ENCODE results near the gene KDF1. TPM values are rescaled to one million over a fixed set of nuclear protein-coding genes. Genes with fewer than 3 reads are reported as not detected.

The KDF1 gene
- total and polyA plus RNA-seq, 2 of the 13 experiments (the other 11 are each of a cell fraction or from before 2014, with no cell fraction given) = 1.9 to 4.9 TPM

GRCh38 chr1:26983863-26984262, 23.6 kb upstream of the KDF1 start:
- H3K27ac ChIP-seq (ENCODE audit: extremely low read length, insufficient read depth, low read length) = no peak overlapping the region
- intact Hi-C loops (cut with micrococcal nuclease; ENCODE audit: unreplicated experiment) = no loop called here

More at GRCh38 chr1:26983863-26984262, 23.6 kb upstream of the KDF1 start:
- ATAC-seq (no peak), DNase-seq (ENCODE audit: low spot score) (no peak), FAIRE-seq (no peak)
- H3K36me3 ChIP-seq (replicated peaks in 1 of 2; ENCODE audit: control insufficient read depth in 1 of 2, insufficient read depth in 2 of 2, low read length in 2 of 2) = no peaks in the 10 kb centered on the region
- peaks cover 42% of the 10 kb centered on the region for H3K4me1 ChIP-seq (ENCODE audit: insufficient read depth, low read length)
- ChIA-PET CTCF (ENCODE audit: low intra/inter-chr PET ratio, low total read pairs) (no interaction called here), POLR2A (interaction anchor here (0.6 to 1.7 kb wide), 2 partner anchors 10 to 17 kb away, joined by 3 to 5 read pairs; partner anchors contain the start of gene TRNP1)
- no peaks in the 10 kb centered on the region for H3K27me3 ChIP-seq (ENCODE audit: control insufficient read depth in 1 of 2, insufficient read depth in 2 of 2, low read length in 2 of 2)
- H3K9ac ChIP-seq (ENCODE audit: insufficient read depth, low read depth, low read length) = no peak overlapping the region
- no peaks in the 10 kb centered on the region for H4K20me1 ChIP-seq (ENCODE audit: insufficient read depth, low read length)
- 51% methylated on average over 5 of the region's 5 CpGs for WGBS (ENCODE audit: low lambda C conversion rate)
- no peak overlapping the region for H2AFZ ChIP-seq (ENCODE audit: low read length)
- H3K4me3 ChIP-seq (replicated peaks in 1 of 3; ENCODE audit: insufficient read depth in 1 of 3, low read depth in 2 of 3, low read length in 3 of 3) = no peak overlapping the region
- in situ Hi-C loops (cut with HindIII; ENCODE audit: extremely low pct_ligation_motif_present, low pct_unique_long_range_greater_than_20kb) = no loop called here
- H3K79me2 ChIP-seq (ENCODE audit: insufficient read depth, low read length) = no peaks in the 10 kb centered on the region
- H3K4me2 ChIP-seq (ENCODE audit: low read depth, low read length) = no peak overlapping the region
- no peaks in the 10 kb centered on the region for H3K9me3 ChIP-seq (ENCODE audit: low read length)
- BruUV-seq (replicated peaks) = no TSS peak
- 0 out of 2 replicates have a peak, but pooled peaks have one; percentile 20 for TF ChIP-seq ZBTB40 (IDR thresholded peaks at IDR 0.05)
- TF ChIP-seq ZBTB40 (CRISPR knock-in tag; IDR thresholded peaks at IDR 0.05) = peak; percentile 61; the same call in 1 of the 2 replicates
- no peak for TF ChIP-seq CCAR2 (optimal IDR thresholded peaks at IDR 0.05; ENCODE audit: low read depth, low read length)
- TF ChIP-seq, protein P1, sequence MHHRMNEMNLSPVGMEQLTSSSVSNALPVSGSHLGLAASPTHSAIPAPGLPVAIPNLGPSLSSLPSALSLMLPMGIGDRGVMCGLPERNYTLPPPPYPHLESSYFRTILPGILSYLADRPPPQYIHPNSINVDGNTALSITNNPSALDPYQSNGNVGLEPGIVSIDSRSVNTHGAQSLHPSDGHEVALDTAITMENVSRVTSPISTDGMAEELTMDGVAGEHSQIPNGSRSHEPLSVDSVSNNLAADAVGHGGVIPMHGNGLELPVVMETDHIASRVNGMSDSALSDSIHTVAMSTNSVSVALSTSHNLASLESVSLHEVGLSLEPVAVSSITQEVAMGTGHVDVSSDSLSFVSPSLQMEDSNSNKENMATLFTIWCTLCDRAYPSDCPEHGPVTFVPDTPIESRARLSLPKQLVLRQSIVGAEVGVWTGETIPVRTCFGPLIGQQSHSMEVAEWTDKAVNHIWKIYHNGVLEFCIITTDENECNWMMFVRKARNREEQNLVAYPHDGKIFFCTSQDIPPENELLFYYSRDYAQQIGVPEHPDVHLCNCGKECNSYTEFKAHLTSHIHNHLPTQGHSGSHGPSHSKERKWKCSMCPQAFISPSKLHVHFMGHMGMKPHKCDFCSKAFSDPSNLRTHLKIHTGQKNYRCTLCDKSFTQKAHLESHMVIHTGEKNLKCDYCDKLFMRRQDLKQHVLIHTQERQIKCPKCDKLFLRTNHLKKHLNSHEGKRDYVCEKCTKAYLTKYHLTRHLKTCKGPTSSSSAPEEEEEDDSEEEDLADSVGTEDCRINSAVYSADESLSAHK (CRISPR knock-in tag; IDR thresholded peaks at IDR 0.05; ENCODE audit: borderline replicate concordance) = no peak
- TF ChIP-seq, protein P2, sequence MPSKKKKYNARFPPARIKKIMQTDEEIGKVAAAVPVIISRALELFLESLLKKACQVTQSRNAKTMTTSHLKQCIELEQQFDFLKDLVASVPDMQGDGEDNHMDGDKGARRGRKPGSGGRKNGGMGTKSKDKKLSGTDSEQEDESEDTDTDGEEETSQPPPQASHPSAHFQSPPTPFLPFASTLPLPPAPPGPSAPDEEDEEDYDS (CRISPR knock-in tag; IDR thresholded peaks at IDR 0.05) = no peak
- no peak for TF ChIP-seq ETV5 (CRISPR knock-in tag; IDR thresholded peaks at IDR 0.05; ENCODE audit: borderline replicate concordance)
- TF ChIP-seq ZKSCAN8 (CRISPR knock-in tag; IDR thresholded peaks at IDR 0.05; ENCODE audit: borderline replicate concordance) = no peak
- TF ChIP-seq PPARG (CRISPR knock-in tag; conservative IDR thresholded peaks at IDR 0.05) = no peak
